Activated naive CD4-positive, alpha-beta T cell treated with anti-CD3 and anti-CD28 coated beads, Interleukin-2, amount 10 ng/mL, durations not matched to agents 7 days and 5 days (primary cell): Measurements from ENCODE around the gene CWC27.

Source experiments
- CTCF ChIA-PET: fragments of 350-600 bp; sonication (Branson Sonifier 250); formaldehyde crosslinking; loops from one replicate; lab custom pipeline; 2021; ENCODE audit warnings: antibody characterized with exemption; lab: Charles Lee
- DNase-seq: peaks from one replicate; pipeline ENCODE4 v3.0.0-alpha.2; 2020
- H3K27ac Mint-ChIP-seq: one replicate; pipeline ENCODE4 v1.8.0; 2021; ENCODE audit warnings: mild to moderate bottlenecking, moderate library complexity, mixed read lengths
- H3K27me3 Mint-ChIP-seq: one replicate; pipeline ENCODE4 v1.8.0; 2021; ENCODE audit warnings: mild to moderate bottlenecking, mixed read lengths
- H3K36me3 Mint-ChIP-seq: one replicate; pipeline ENCODE4 v1.8.0; 2021; ENCODE audit warnings: mixed read lengths
- H3K4me1 Mint-ChIP-seq: one replicate; pipeline ENCODE4 v1.8.0; 2021; ENCODE audit warnings: mixed read lengths
- H3K4me3 Mint-ChIP-seq: one replicate; pipeline ENCODE4 v1.8.0; 2021; ENCODE audit warnings: mild to moderate bottlenecking, moderate library complexity, mixed read lengths
- H3K9me3 Mint-ChIP-seq: one replicate; pipeline ENCODE4 v1.8.0; 2021; ENCODE audit warnings: mixed read lengths

CWC27 gene

DNA sequence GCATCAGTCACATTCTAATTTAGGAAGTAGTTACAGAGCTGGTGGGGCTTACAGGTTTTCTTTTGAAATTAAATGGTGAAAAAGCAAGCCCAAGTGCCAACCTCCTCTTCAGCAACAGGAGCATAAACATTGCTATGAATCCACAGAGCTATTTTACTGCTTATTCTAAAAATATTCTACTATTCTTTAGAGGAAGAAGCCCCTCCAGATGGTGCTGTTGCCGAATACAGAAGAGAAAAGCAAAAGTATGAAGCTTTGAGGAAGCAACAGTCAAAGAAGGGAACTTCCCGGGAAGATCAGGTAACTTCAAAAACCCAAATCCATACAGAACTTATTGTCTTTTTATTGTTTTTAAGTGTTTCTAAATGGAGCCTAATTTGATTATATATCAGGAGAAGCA is 202.8 kb downstream of the CWC27 start:
- no peaks in the 10 kb centered on the region for H3K9me3 Mint-ChIP-seq
- H3K27ac Mint-ChIP-seq, result no peak overlapping the region
- H3K36me3 Mint-ChIP-seq, result peaks cover 25% of the 10 kb centered on the region
- CTCF ChIA-PET, result no interaction called here
- peaks cover 4% of the 10 kb centered on the region for H3K4me1 Mint-ChIP-seq
- no peak for DNase-seq
- H3K4me3 Mint-ChIP-seq, result no peak overlapping the region
- H3K27me3 Mint-ChIP-seq, result no peaks in the 10 kb centered on the region

DNA sequence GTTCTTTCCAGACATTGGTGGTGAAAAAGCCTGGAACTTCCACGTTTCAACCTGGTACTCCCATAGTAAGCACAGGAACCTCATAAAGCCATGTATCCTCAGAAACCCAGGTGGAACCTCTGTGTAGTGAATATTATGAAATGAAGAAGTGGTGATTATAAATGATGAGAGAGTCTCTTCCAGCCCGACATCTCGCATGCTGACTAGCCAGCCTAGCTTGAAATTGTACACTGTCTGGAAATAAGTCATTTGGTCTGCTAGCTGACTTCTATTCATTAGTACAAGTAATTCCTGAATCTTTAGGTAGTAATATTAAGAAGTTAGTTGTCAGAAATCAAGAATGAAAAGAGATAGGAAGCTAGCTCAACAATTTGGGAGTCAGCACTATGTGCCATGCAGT is 203.3 kb downstream of the CWC27 start:
- Mint-ChIP-seq H3K27ac (no peak overlapping the region), H3K9me3 (no peaks in the 10 kb centered on the region), H3K4me3 (no peak overlapping the region), H3K27me3 (no peaks in the 10 kb centered on the region), H3K36me3 (peaks cover 27% of the 10 kb centered on the region), H3K4me1 (peaks cover 4% of the 10 kb centered on the region)
- DNase-seq, result no peak
- CTCF ChIA-PET, result no interaction called here

DNA sequence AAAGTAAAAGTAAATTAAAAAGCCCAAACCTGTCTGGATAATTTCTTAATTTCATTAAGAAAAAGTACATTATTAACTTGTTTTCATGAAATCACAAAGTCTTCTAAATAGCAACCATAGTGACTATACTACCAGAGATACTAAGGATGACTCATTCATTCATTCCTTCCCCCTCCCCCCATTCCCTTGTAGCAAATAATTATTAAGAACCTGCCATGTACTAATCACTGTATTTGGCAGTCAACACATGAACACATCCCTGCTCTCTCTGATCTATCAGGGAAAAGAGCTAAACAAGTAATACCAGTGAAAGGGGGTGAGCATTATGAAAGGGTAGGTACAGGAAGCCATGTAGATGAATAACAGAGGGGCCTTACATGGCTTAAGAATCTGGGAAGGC is 203.9 kb downstream of the CWC27 start:
- Mint-ChIP-seq H3K4me3 (no peak overlapping the region), H3K36me3 (peaks cover 27% of the 10 kb centered on the region), H3K9me3 (no peaks in the 10 kb centered on the region), H3K4me1 (peaks cover 4% of the 10 kb centered on the region), H3K27ac (no peak overlapping the region), H3K27me3 (no peaks in the 10 kb centered on the region)
- no peak for DNase-seq
- CTCF ChIA-PET, result no interaction called here

DNA sequence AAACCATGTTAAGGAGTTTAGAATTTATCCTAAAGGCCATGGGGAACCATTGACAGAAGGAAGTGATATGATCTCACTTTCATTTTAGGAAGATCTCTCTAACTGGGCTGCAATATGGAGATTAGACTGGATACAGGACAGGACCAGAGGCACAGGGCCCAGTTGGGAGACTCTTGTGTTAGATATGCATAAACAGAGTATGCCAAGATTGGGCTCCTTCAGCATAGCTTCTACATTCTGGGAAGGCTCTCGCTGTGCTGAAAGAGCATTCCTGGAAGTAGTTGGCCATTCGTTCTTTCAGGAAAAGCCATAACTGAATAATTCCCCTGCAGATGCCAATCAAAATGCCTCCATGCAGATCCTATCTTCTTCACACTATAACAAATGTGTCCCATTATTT is 204.5 kb downstream of the CWC27 start:
- Mint-ChIP-seq H3K4me3 (no peak overlapping the region), H3K9me3 (no peaks in the 10 kb centered on the region), H3K27ac (no peak overlapping the region), H3K4me1 (peaks cover 4% of the 10 kb centered on the region), H3K36me3 (peaks cover 31% of the 10 kb centered on the region), H3K27me3 (no peaks in the 10 kb centered on the region)
- CTCF ChIA-PET, result no interaction called here
- DNase-seq, result no peak

GRCh38 chr5:64977779-64978178 is 209.0 kb downstream of the CWC27 start:
- H3K9me3 Mint-ChIP-seq, result no peaks in the 10 kb centered on the region
- H3K27ac Mint-ChIP-seq, result no peak overlapping the region
- no peaks in the 10 kb centered on the region for H3K27me3 Mint-ChIP-seq
- no peak for DNase-seq
- peaks cover under 1% of the 10 kb centered on the region for H3K4me1 Mint-ChIP-seq
- H3K36me3 Mint-ChIP-seq, result peaks cover 22% of the 10 kb centered on the region
- no peak overlapping the region for H3K4me3 Mint-ChIP-seq
- CTCF ChIA-PET, result no interaction called here

DNA sequence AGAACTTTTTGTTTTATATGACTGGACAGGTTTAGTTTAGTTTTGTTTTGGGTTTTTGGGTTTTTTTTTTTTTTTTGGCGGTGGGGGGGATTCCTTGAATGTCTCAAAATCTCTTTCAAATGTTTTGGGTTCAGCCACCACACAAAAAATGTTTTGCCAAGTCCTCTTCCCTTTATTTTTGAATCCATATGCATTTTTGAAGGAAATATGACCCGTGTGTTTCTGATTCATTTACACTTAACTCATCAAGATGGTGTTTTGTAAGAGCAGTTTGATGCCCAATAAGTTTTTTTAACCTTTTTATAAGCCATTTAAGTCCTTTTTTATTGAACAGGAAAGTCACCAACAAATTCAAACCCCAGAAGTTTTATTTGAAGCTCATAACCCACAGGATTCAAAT is 209.8 kb downstream of the CWC27 start:
- peaks cover 15% of the 10 kb centered on the region for H3K36me3 Mint-ChIP-seq
- H3K4me1 Mint-ChIP-seq, result no peaks in the 10 kb centered on the region
- no peak overlapping the region for H3K4me3 Mint-ChIP-seq
- H3K9me3 Mint-ChIP-seq, result no peaks in the 10 kb centered on the region
- no peak for DNase-seq
- CTCF ChIA-PET, result no interaction called here
- H3K27me3 Mint-ChIP-seq, result no peaks in the 10 kb centered on the region
- H3K27ac Mint-ChIP-seq, result no peak overlapping the region

- H3K27ac Mint-ChIP-seq, result no peak overlapping the region
Measured at GRCh38 chr5:64979531-64979930, 210.8 kb downstream of the CWC27 start.

DNA sequence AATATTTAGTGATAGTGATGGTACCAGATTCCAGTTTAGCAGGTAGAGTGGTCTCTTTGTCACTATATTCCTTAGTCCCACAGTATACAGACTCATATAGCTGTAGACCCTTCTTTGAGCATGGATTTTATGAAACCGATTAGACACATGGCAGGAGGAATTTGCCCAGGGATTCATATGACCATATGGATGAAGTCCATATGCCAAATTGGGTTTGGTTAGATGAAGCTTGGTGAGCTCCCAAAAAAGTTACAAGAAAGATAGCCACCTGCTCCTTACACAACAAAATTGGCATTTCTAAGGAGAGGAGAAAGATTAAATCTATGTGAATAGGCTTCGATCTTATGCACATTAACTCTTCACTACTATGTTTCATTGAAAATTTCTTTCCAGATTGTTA is 211.4 kb downstream of the CWC27 start:
- Mint-ChIP-seq H3K4me1 (no peaks in the 10 kb centered on the region), H3K36me3 (peaks cover 11% of the 10 kb centered on the region), H3K9me3 (no peaks in the 10 kb centered on the region), H3K27me3 (no peaks in the 10 kb centered on the region), H3K4me3 (no peak overlapping the region), H3K27ac (no peak overlapping the region)
- CTCF ChIA-PET, result no interaction called here
- DNase-seq, result no peak

More at GRCh38 chr5:64979531-64979930, 210.8 kb downstream of the CWC27 start:
- peaks cover 12% of the 10 kb centered on the region for H3K36me3 Mint-ChIP-seq
- no peak overlapping the region for H3K4me3 Mint-ChIP-seq
- CTCF ChIA-PET, result no interaction called here
- no peaks in the 10 kb centered on the region for H3K4me1 Mint-ChIP-seq
- no peak for DNase-seq
- no peaks in the 10 kb centered on the region for H3K9me3 Mint-ChIP-seq
- H3K27me3 Mint-ChIP-seq, result no peaks in the 10 kb centered on the region

- DNase-seq, result no peak
- CTCF ChIA-PET, result no interaction called here
- H3K27me3 Mint-ChIP-seq, result no peaks in the 10 kb centered on the region
- H3K27ac Mint-ChIP-seq, result no peak overlapping the region
- peaks cover 20% of the 10 kb centered on the region for H3K36me3 Mint-ChIP-seq
- no peaks in the 10 kb centered on the region for H3K9me3 Mint-ChIP-seq
- H3K4me1 Mint-ChIP-seq, result peaks cover 5% of the 10 kb centered on the region
- H3K4me3 Mint-ChIP-seq, result no peak overlapping the region
Measured at GRCh38 chr5:64987768-64988167, 219.0 kb downstream of the CWC27 start.

GRCh38 chr5:65009207-65009606 is 240.5 kb downstream of the CWC27 start:
- H3K27ac Mint-ChIP-seq, result no peak overlapping the region
- H3K4me1 Mint-ChIP-seq, result no peaks in the 10 kb centered on the region

DNA sequence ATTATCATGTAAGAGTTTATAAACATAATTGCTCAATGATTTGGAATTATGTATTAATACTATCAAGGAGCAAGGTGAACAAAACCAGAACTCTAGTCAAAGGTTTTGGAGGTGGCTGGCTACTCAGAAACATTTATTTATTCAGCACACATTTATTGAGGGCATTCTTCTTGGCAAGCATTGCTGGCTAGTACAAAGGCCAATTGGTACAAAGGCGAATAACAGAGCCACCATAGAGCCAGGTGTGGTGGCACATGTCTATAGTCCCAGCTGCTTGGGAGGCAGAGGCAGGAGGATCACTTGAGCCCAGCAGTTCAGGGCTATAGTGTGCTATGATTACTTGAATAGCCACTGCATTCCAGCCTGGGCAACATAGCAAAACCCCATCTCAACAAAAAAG is 242.1 kb downstream of the CWC27 start:
- DNase-seq, result no peak
- H3K27me3 Mint-ChIP-seq, result no peaks in the 10 kb centered on the region
- CTCF ChIA-PET, result no interaction called here
- no peak overlapping the region for H3K27ac Mint-ChIP-seq
- H3K36me3 Mint-ChIP-seq, result no peaks in the 10 kb centered on the region
- H3K4me3 Mint-ChIP-seq, result no peak overlapping the region
- no peaks in the 10 kb centered on the region for H3K4me1 Mint-ChIP-seq
- H3K9me3 Mint-ChIP-seq, result no peaks in the 10 kb centered on the region

More at GRCh38 chr5:65009207-65009606, 240.5 kb downstream of the CWC27 start:
- CTCF ChIA-PET, result no interaction called here
- H3K36me3 Mint-ChIP-seq, result no peaks in the 10 kb centered on the region
- H3K4me3 Mint-ChIP-seq, result no peak overlapping the region
- no peaks in the 10 kb centered on the region for H3K27me3 Mint-ChIP-seq
- H3K9me3 Mint-ChIP-seq, result no peaks in the 10 kb centered on the region
- no peak for DNase-seq

DNA sequence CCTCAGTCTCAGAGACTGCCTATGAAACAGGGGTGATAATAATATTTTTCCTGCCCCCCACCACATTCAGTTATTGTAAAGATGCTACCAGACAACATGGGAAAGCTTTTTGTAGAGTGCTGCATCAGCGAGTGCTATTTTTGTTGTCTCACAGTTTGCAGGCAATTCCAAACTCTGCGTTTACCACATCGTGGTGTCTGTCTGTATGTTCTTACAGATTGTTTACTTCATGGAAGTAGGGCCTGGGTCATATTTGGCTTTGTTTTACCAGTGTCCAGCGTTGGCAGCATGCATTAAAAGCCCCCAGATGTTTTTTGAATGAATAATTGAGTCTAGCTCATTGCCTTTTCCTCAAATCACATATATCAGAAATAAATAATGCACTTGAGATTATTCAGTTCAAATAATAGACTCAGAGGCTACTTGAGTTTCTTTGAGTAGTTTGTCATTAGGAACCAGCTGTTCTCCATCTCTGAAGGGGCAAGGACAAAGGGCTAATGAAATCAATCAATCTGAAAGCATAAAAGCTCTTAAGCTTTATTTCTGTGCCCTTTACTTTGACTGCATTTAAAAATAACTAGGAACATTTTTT is 243.7 kb downstream of the CWC27 start:
- no peak overlapping the region for H3K4me3 Mint-ChIP-seq
- H3K36me3 Mint-ChIP-seq, result no peaks in the 10 kb centered on the region
- no peaks in the 10 kb centered on the region for H3K9me3 Mint-ChIP-seq
- DNase-seq, result no peak
- H3K4me1 Mint-ChIP-seq, result peaks cover 2% of the 10 kb centered on the region
- CTCF ChIA-PET, result interaction anchor here (1.2 kb wide), 1 partner anchor 63 kb away, joined by 3 read pairs; no protein-coding TSS in a partner anchor
- no peak overlapping the region for H3K27ac Mint-ChIP-seq
- H3K27me3 Mint-ChIP-seq, result no peaks in the 10 kb centered on the region

DNA sequence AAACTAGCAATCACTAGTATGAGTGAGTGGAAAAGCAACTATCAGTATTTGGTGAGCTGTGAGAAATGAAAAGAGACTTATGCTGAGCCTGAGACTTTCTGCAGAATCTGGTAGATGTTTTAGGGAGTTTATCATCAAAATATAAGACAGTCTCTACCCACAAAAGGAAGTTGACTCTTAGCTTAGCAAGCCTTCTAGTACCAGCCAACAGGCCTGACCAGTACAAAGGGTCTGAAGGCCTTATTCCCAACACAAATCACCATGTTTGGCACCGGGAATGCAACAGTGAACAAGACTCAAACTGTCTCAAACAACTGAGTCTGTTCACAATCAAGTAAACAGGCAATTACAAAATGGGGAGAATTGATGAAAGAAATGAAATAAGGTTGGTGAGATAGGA is 244.4 kb downstream of the CWC27 start:
- Mint-ChIP-seq H3K27me3 (no peaks in the 10 kb centered on the region), H3K27ac (no peak overlapping the region), H3K36me3 (peaks cover 1% of the 10 kb centered on the region), H3K9me3 (no peaks in the 10 kb centered on the region), H3K4me1 (peaks cover 10% of the 10 kb centered on the region), H3K4me3 (no peak overlapping the region)
- CTCF ChIA-PET, result interaction anchor here (1.2 kb wide), 1 partner anchor 62 kb away, joined by 3 read pairs; no protein-coding TSS in a partner anchor
- no peak for DNase-seq

DNA sequence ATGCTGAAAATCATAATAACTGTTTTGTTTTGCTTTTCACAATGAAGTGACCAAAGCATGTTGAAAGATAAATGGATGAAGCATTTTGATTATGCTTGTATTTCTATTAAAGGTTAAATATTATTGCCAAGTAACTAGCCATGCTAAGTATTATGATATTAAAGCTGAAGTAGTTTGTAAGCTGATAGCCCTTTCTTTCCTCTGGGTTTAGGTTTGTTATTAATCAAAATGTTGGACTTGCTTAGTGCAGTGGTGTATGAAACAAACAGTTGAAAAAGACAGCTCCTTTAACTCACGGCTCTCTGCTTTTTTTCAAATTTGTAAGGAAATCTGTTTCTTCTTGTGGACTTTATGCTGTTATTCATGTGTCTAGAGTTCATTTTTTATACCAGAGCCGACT is 246.0 kb downstream of the CWC27 start:
- H3K9me3 Mint-ChIP-seq, result no peaks in the 10 kb centered on the region
- no peak overlapping the region for H3K27ac Mint-ChIP-seq
- H3K4me3 Mint-ChIP-seq, result no peak overlapping the region
- CTCF ChIA-PET, result no interaction called here
- H3K4me1 Mint-ChIP-seq, result peaks cover 15% of the 10 kb centered on the region
- H3K36me3 Mint-ChIP-seq, result peaks cover 1% of the 10 kb centered on the region
- H3K27me3 Mint-ChIP-seq, result no peaks in the 10 kb centered on the region
- no peak for DNase-seq

GRCh38 chr5:65015767-65016166 is 247.0 kb downstream of the CWC27 start:
- peaks cover 4% of the 10 kb centered on the region for H3K36me3 Mint-ChIP-seq
- peaks cover 23% of the 10 kb centered on the region for H3K4me1 Mint-ChIP-seq
- CTCF ChIA-PET, result no interaction called here
- H3K27me3 Mint-ChIP-seq, result no peaks in the 10 kb centered on the region
- no peak overlapping the region for H3K27ac Mint-ChIP-seq
- H3K4me3 Mint-ChIP-seq, result no peak overlapping the region
- H3K9me3 Mint-ChIP-seq, result no peaks in the 10 kb centered on the region
- no peak for DNase-seq
